ENCODE measurements around the gene HNRNPM.
"Not testable (repeated sequence)": the region's sequence is repeated elsewhere in the genome, so short reads cannot be mapped to it uniquely, and the experiment has no call there.

The HNRNPM gene

GRCh38 chr19:8444677-8445487, at the start of gene HNRNPM:
TSS of gene HNRNPM (plus strand) at chr19:8444975. CDS start at chr19:8444999, 24 bp downstream.
- peak; percentile 100 for DNase-seq

GRCh38 chr19:8395621-8396082, 49.1 kb upstream of the HNRNPM start:
- no peak for DNase-seq

GRCh38 chr19:8396185-8396562, 48.6 kb upstream of the HNRNPM start:
- no peak for DNase-seq

GRCh38 chr19:8396563-8397203, 48.1 kb upstream of the HNRNPM start:
- peak; percentile 85 for DNase-seq

- no peak for DNase-seq
Observed at GRCh38 chr19:8397271-8397670, 47.5 kb upstream of the HNRNPM start.

- DNase-seq: no peak
Observed at GRCh38 chr19:8397746-8398310, 46.9 kb upstream of the HNRNPM start.

- peak; percentile 71 for DNase-seq
Observed at GRCh38 chr19:8398311-8398771, 46.4 kb upstream of the HNRNPM start.

GRCh38 chr19:8399681-8400188, 45.0 kb upstream of the HNRNPM start:
- no peak for DNase-seq

GRCh38 chr19:8401981-8402411, 42.8 kb upstream of the HNRNPM start:
- DNase-seq: no peak

- no peak for DNase-seq
Observed at GRCh38 chr19:8403098-8403819, 41.5 kb upstream of the HNRNPM start.

- no peak for DNase-seq
Observed at GRCh38 chr19:8403820-8404109, 41.0 kb upstream of the HNRNPM start.

- no peak for DNase-seq
Observed at GRCh38 chr19:8404391-8405151, 40.2 kb upstream of the HNRNPM start.

- not testable (repeated sequence) for DNase-seq
Observed at GRCh38 chr19:8410718-8411117, 34.1 kb upstream of the HNRNPM start.

- peak; percentile 98 for DNase-seq
Observed at GRCh38 chr19:8412783-8413628, 31.8 kb upstream of the HNRNPM start, which contains the start of gene MARCHF2. TSS of gene MARCHF2 (plus strand) at chr19:8413305. CDS start at chr19:8421841, 8,536 bp downstream.

- DNase-seq: no peak
Observed at GRCh38 chr19:8413629-8413995, 31.2 kb upstream of the HNRNPM start.

GRCh38 chr19:8416796-8417195, 28.0 kb upstream of the HNRNPM start:
- DNase-seq: no peak

GRCh38 chr19:8421484-8422461, 23.0 kb upstream of the HNRNPM start:
- DNase-seq: no peak

- DNase-seq: peak; percentile 98
Observed at GRCh38 chr19:8423817-8424223, 21.0 kb upstream of the HNRNPM start.

- DNase-seq: not testable (repeated sequence)
Observed at GRCh38 chr19:8425331-8425730, 19.4 kb upstream of the HNRNPM start.

- DNase-seq: no peak
Observed at GRCh38 chr19:8426283-8426682, 18.5 kb upstream of the HNRNPM start.

All from islet precursor cell (in vitro differentiated cells).